ENCODE measurements around the gene GRAMD1A.

The GRAMD1A gene

GRCh38 chr19:35034588-35035382, 34.7 kb downstream of the GRAMD1A start:
- H3K27me3 ChIP-seq (ENCODE audit: low read depth) = no peaks in the 10 kb centered on the region; the same call in 1 of the 2 replicates
- DNase-seq (ENCODE audit: low spot score in 2 of 2) = no peak
- no peak overlapping the region for H3K4me3 ChIP-seq
- H3K4me1 ChIP-seq = peaks cover 5% of the 10 kb centered on the region
- H3K36me3 ChIP-seq (replicated peaks) = no peaks in the 10 kb centered on the region
- no peaks in the 10 kb centered on the region for H3K9me3 ChIP-seq
- in situ Hi-C loops (cut with MboI; ENCODE audit: low sequenced_read_pairs) = no loop called here

DNA sequence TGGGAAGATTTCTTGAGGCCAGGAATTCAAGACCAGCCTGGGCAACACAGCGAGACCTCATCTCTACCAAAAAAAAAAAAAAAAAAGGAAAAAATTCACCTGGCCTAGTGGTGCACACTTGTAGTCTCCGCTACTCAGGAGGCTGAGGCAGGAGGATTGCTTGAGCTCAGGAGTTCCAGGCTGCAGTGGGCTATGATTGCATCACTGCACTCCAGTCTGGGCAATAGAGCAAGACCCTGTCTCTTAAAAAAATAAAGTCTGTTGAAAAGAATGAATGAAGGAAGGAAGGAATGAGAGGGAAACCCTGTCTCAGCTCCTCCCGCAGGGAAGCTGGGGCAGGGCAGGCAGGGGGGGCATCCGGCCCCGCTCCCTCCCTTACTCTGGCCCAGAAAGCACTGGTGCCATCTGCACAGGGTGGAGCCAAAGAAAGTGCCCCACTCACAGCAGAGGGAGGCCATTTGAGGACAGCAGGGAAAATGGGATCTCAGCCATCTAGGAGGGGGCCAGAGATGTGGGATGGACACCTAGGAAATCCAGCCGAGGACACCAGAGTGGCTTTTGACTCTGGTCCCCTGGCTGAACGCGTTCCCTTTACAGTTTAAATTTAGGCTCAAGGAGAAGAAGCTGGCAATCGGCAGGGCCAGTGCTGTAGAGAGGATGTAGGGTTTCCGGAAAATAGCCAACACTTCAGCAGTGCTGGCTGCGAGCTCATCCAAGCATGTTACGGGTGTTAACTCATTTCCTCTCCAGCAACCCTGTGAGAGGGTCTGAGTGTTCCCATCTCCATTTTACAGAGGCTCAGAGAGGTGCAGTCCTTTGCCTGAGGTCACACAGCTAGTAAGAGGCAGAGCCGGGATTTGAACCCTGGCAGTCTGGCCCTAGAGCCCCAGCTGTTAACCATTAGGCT, 37.8 kb downstream of the GRAMD1A start:
- Histone ChIP-seq H3K36me3 (replicated peaks) (no peaks in the 10 kb centered on the region), H3K27me3 (ENCODE audit: low read depth) (no peaks in the 10 kb centered on the region), H3K4me1 (no peaks in the 10 kb centered on the region), H3K9me3 (no peaks in the 10 kb centered on the region), H3K4me3 (no peak overlapping the region)
- DNase-seq (ENCODE audit: low spot score in 2 of 2) = no peak
- in situ Hi-C loops (cut with MboI; ENCODE audit: low sequenced_read_pairs) = no loop called here

- in situ Hi-C loops (cut with MboI; ENCODE audit: low sequenced_read_pairs) = no loop called here
- H3K27me3 ChIP-seq (ENCODE audit: low read depth) = no peaks in the 10 kb centered on the region
- no peaks in the 10 kb centered on the region for H3K36me3 ChIP-seq (replicated peaks)
- no peak overlapping the region for H3K4me3 ChIP-seq
- no peak for DNase-seq (ENCODE audit: low spot score in 2 of 2)
- H3K4me1 ChIP-seq = no peaks in the 10 kb centered on the region
- no peaks in the 10 kb centered on the region for H3K9me3 ChIP-seq
These were observed 38.7 kb downstream of the GRAMD1A start for GRCh38 chr19:35038623-35039512.

- no peak for DNase-seq (ENCODE audit: low spot score in 2 of 2)
- Histone ChIP-seq H3K9me3 (no peaks in the 10 kb centered on the region), H3K27me3 (ENCODE audit: low read depth) (no peaks in the 10 kb centered on the region), H3K4me3 (no peak overlapping the region), H3K36me3 (replicated peaks) (no peaks in the 10 kb centered on the region), H3K4me1 (no peaks in the 10 kb centered on the region)
- in situ Hi-C loops (cut with MboI; ENCODE audit: low sequenced_read_pairs) = no loop called here
These were observed 40.0 kb downstream of the GRAMD1A start for GRCh38 chr19:35039881-35040825.

- H3K4me1 ChIP-seq = no peaks in the 10 kb centered on the region
- in situ Hi-C loops (cut with MboI; ENCODE audit: low sequenced_read_pairs) = no loop called here
- H3K36me3 ChIP-seq (replicated peaks) = no peaks in the 10 kb centered on the region
- no peaks in the 10 kb centered on the region for H3K9me3 ChIP-seq
- H3K27me3 ChIP-seq (ENCODE audit: low read depth) = no peaks in the 10 kb centered on the region
- DNase-seq (ENCODE audit: low spot score in 2 of 2) = peak in 1 of 2 experiments; percentile 41
- H3K4me3 ChIP-seq = no peak overlapping the region
These were observed 40.9 kb downstream of the GRAMD1A start for GRCh38 chr19:35040826-35041547.

- H3K36me3 ChIP-seq (replicated peaks) = no peaks in the 10 kb centered on the region
- no peaks in the 10 kb centered on the region for H3K27me3 ChIP-seq (ENCODE audit: low read depth)
- DNase-seq (ENCODE audit: low spot score in 2 of 2) = no peak
- no peaks in the 10 kb centered on the region for H3K9me3 ChIP-seq
- no peak within 1 kb of the TSS for H3K4me3 ChIP-seq
- no peaks in the 10 kb centered on the region for H3K4me1 ChIP-seq
- in situ Hi-C loops (cut with MboI; ENCODE audit: low sequenced_read_pairs) = no loop called here
These were observed 41.5 kb downstream of the GRAMD1A start, which contains the start of gene HPN for GRCh38 chr19:35041548-35042055. HPN (plus strand) TSS chr19:35041721; CDS start chr19:35042507, 786 bp downstream.

GRCh38 chr19:35042056-35042730, 42.1 kb downstream of the GRAMD1A start:
- in situ Hi-C loops (cut with MboI; ENCODE audit: low sequenced_read_pairs) = no loop called here
- no peak for DNase-seq (ENCODE audit: low spot score in 2 of 2)
- no peak overlapping the region for H3K4me3 ChIP-seq
- no peaks in the 10 kb centered on the region for H3K36me3 ChIP-seq (replicated peaks)
- no peaks in the 10 kb centered on the region for H3K4me1 ChIP-seq
- no peaks in the 10 kb centered on the region for H3K27me3 ChIP-seq (ENCODE audit: low read depth)
- no peaks in the 10 kb centered on the region for H3K9me3 ChIP-seq

DNA sequence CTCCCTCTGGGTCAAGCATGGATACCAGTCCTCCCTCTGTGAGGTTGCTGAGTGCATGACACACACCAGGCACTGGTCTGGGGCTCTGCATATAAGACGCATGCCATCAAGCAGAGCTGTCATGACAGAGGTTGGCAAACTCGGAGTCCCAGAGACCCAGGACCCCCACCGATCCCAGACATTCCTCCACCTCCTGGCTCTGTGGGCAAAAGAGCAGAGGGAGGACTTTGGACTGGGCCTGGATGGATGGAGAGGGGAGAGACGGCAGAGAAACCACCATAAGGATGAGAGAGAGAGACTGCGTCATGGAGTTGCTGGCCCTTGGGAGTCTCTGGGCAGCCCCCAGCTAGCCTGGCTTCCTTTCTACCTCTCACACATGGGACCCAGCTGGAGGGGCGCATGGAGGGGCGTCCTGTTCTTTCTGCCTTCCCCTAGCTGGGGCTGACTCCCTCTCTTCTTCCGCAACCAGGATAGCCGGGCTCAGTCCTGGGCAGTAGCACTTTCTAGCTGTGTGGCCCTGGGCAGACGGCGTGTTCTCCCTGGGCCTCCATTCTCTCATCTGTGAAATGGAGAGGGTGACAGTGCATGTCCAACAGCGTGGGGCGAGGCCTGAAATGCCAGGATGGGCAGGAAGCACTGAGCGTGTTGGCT, 43.0 kb downstream of the GRAMD1A start:
- H3K27me3 ChIP-seq (ENCODE audit: low read depth) = no peaks in the 10 kb centered on the region
- DNase-seq (ENCODE audit: low spot score in 2 of 2) = no peak
- in situ Hi-C loops (cut with MboI; ENCODE audit: low sequenced_read_pairs) = no loop called here
- H3K4me1 ChIP-seq = no peaks in the 10 kb centered on the region
- no peaks in the 10 kb centered on the region for H3K9me3 ChIP-seq
- no peaks in the 10 kb centered on the region for H3K36me3 ChIP-seq (replicated peaks)
- H3K4me3 ChIP-seq = no peak overlapping the region

DNA sequence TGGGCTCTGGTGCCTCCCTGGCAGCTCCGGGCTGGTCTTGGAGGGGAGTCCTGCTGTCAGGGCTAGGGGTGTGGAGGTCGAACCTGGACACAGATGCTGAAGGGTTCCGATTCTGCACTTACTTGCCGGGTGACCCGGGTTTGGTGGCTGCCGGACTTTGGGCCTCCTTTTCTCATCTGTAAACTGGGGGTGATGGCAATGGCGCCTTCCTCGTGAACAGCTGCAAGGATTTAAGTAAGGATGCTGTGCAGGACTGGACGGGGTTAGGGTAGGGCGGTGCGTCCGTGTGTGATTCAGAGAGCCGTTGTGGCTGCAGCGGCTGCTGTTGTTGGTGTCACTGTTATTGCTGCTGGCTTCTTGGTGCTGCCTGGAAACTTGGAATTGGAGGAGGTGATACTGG, 43.8 kb downstream of the GRAMD1A start:
- no peaks in the 10 kb centered on the region for H3K36me3 ChIP-seq (replicated peaks)
- no peaks in the 10 kb centered on the region for H3K9me3 ChIP-seq
- no peaks in the 10 kb centered on the region for H3K4me1 ChIP-seq
- H3K4me3 ChIP-seq = no peak overlapping the region
- in situ Hi-C loops (cut with MboI; ENCODE audit: low sequenced_read_pairs) = no loop called here
- no peaks in the 10 kb centered on the region for H3K27me3 ChIP-seq (ENCODE audit: low read depth)
- no peak for DNase-seq (ENCODE audit: low spot score in 2 of 2)

GRCh38 chr19:35044317-35045117, 44.4 kb downstream of the GRAMD1A start:
- DNase-seq (ENCODE audit: low spot score in 2 of 2) = peak; percentile 43 to 84
- Histone ChIP-seq H3K36me3 (replicated peaks) (no peaks in the 10 kb centered on the region), H3K27me3 (ENCODE audit: low read depth) (no peaks in the 10 kb centered on the region), H3K9me3 (no peaks in the 10 kb centered on the region), H3K4me1 (no peaks in the 10 kb centered on the region), H3K4me3 (no peak overlapping the region)
- in situ Hi-C loops (cut with MboI; ENCODE audit: low sequenced_read_pairs) = no loop called here
